DOHH2 (cell line): ENCODE results near the gene QRFP.

Experiments used
- H3F3A ChIP-seq: fragments of 200-600 bp; sonication (generic), shearing (Covaris generic); 2 replicates; pipeline ENCODE4 v1.6.0; 2016; ENCODE audit warnings: antibody characterized with exemption, mild to moderate bottlenecking; ENCODE audit not compliant: control insufficient read depth, insufficient read depth
- H3K27ac ChIP-seq: fragments of 200-600 bp; sonication (generic); 2 replicates; pipeline ENCODE4 v1.5.1; 2014; ENCODE audit warnings: low read depth, mild to moderate bottlenecking, low read length, moderate library complexity
- H3K27me3 ChIP-seq: fragments of 200-600 bp; sonication (generic); 2 replicates; pipeline ENCODE4 v1.6.1; 2014; ENCODE audit warnings: mild to moderate bottlenecking, low read length, mixed read lengths; ENCODE audit not compliant: control insufficient read depth
- H3K36me3 ChIP-seq: fragments of 200-600 bp; sonication (generic); 2 replicates; pipeline ENCODE4 v1.6.1; 2014; ENCODE audit warnings: mild to moderate bottlenecking, low read length, moderate library complexity, mixed read lengths; ENCODE audit not compliant: control insufficient read depth
- H3K4me1 ChIP-seq: fragments of 200-600 bp; sonication (generic); 2 replicates; pipeline ENCODE4 v1.6.1; 2014; ENCODE audit warnings: mild to moderate bottlenecking, low read length, mixed read lengths; ENCODE audit not compliant: control insufficient read depth
- H3K4me2 ChIP-seq: fragments of 200-600 bp; sonication (generic); 2 replicates; pipeline ENCODE4 v1.6.0; 2014; ENCODE audit warnings: mild to moderate bottlenecking, low read length, moderate library complexity
- H3K4me3 ChIP-seq: fragments of 200-600 bp; sonication (generic); 2 replicates; pipeline ENCODE4 v1.5.1; 2014; ENCODE audit warnings: mild to moderate bottlenecking, low read length, mixed read lengths
- H3K79me2 ChIP-seq: fragments of 200-600 bp; sonication (generic); 2 replicates; pipeline ENCODE4 v1.6.1; 2014; ENCODE audit warnings: mild to moderate bottlenecking, low read length, mixed read lengths; ENCODE audit not compliant: control insufficient read depth
- H3K9me2 ChIP-seq: fragments of 200-600 bp; sonication (generic); replicated peaks from 2 replicates; pipeline ENCODE4 v1.6.1; 2014; ENCODE audit warnings: mild to moderate bottlenecking, low read length, mixed read lengths; ENCODE audit not compliant: control insufficient read depth
- H3K9me3 ChIP-seq: fragments of 200-600 bp; sonication (generic); 2 replicates; pipeline ENCODE4 v1.6.1; 2014; ENCODE audit warnings: antibody characterized with exemption, low read length, mixed read lengths; ENCODE audit not compliant: control insufficient read depth, insufficient read depth
- H4K20me1 ChIP-seq: fragments of 200-600 bp; sonication (generic); 2 replicates; pipeline ENCODE4 v1.6.0; 2014; ENCODE audit warnings: low read depth, mild to moderate bottlenecking, antibody characterized with exemption, low read length, moderate library complexity; ENCODE audit not compliant: control insufficient read depth, insufficient read depth
- EZH2phosphoT487 ChIP-seq: fragments of 200-600 bp; sonication (generic); IDR thresholded peaks from 2 replicates; pipeline ENCODE4 v1.6.1; 2017; ENCODE audit warnings: borderline replicate concordance, mild to moderate bottlenecking, antibody characterized with exemption, low read length, moderate library complexity, mixed read lengths
- TF ChIP-seq, protein P1 (sequence below): fragments of 200-600 bp; sonication (generic); IDR thresholded peaks from one replicate; pipeline ENCODE4 v1.5.1; 2014; ENCODE audit warnings: antibody characterized with exemption, mild to moderate bottlenecking, low read depth, low read length; ENCODE audit not compliant: poor library complexity, severe bottlenecking

The QRFP gene

DNA sequence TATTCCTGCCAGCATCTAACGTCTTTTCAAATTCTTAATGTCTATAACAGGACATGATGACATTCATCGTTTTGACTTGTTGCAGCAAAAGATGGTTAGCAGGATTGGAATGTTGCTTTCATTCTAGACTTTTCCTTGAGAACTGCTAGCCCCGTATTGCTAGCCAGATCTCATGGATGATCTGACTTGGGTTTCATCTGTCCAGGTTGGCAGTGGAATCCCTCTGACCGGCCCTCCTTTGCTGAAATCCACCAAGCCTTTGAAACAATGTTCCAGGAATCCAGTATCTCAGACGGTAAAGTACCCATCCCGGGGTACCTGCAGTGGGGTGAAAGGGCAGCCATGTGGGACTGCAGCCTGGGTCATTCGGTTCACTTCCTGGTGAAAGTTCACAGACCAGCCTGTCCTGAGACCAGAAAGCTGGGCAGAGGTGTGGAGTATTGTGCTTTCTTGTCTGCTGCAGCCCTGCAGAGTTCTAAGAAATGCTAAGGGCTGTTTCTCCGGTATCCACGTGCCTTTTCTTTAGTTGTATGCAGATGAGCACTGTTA is 16.7 kb downstream of the QRFP start:
- TF ChIP-seq EZH2phosphoT487: no peak
- TF ChIP-seq, protein P1, sequence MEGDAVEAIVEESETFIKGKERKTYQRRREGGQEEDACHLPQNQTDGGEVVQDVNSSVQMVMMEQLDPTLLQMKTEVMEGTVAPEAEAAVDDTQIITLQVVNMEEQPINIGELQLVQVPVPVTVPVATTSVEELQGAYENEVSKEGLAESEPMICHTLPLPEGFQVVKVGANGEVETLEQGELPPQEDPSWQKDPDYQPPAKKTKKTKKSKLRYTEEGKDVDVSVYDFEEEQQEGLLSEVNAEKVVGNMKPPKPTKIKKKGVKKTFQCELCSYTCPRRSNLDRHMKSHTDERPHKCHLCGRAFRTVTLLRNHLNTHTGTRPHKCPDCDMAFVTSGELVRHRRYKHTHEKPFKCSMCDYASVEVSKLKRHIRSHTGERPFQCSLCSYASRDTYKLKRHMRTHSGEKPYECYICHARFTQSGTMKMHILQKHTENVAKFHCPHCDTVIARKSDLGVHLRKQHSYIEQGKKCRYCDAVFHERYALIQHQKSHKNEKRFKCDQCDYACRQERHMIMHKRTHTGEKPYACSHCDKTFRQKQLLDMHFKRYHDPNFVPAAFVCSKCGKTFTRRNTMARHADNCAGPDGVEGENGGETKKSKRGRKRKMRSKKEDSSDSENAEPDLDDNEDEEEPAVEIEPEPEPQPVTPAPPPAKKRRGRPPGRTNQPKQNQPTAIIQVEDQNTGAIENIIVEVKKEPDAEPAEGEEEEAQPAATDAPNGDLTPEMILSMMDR: no peak
- Histone ChIP-seq H3K4me1 (no peaks in the 10 kb centered on the region), H3K36me3 (peaks cover 41% of the 10 kb centered on the region), H3F3A (no peaks in the 10 kb centered on the region), H3K9me3 (no peaks in the 10 kb centered on the region), H3K27ac (no peak overlapping the region), H3K27me3 (no peaks in the 10 kb centered on the region), H4K20me1 (no peaks in the 10 kb centered on the region), H3K4me3 (no peak overlapping the region), H3K9me2 (no peaks in the 10 kb centered on the region), H3K79me2 (no peaks in the 10 kb centered on the region), H3K4me2 (no peak overlapping the region)

DNA sequence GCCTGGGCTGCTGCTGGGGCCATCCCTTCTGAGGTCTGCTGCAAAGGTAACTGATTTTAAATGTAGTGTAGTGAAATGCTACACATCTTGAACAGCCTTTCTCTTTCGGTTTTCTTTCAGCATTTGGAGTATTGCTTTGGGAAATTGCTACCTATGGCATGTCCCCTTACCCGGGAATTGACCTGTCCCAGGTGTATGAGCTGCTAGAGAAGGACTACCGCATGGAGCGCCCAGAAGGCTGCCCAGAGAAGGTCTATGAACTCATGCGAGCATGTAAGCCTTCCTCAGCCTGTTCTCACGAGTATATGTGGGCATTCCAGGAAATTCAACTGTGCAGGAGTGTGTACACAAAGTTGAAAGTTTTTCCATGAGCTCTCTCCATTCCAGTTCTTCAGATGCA is 18.3 kb downstream of the QRFP start:
- Histone ChIP-seq H3K36me3 (peaks cover 46% of the 10 kb centered on the region), H3K4me1 (no peaks in the 10 kb centered on the region), H3K27me3 (no peaks in the 10 kb centered on the region), H3F3A (no peaks in the 10 kb centered on the region), H3K79me2 (no peaks in the 10 kb centered on the region), H3K9me3 (no peaks in the 10 kb centered on the region), H3K4me3 (no peak overlapping the region), H3K4me2 (no peak overlapping the region), H3K27ac (no peak overlapping the region), H3K9me2 (no peaks in the 10 kb centered on the region), H4K20me1 (no peaks in the 10 kb centered on the region)
- TF ChIP-seq, protein P1: no peak
- no peak for TF ChIP-seq EZH2phosphoT487

DNA sequence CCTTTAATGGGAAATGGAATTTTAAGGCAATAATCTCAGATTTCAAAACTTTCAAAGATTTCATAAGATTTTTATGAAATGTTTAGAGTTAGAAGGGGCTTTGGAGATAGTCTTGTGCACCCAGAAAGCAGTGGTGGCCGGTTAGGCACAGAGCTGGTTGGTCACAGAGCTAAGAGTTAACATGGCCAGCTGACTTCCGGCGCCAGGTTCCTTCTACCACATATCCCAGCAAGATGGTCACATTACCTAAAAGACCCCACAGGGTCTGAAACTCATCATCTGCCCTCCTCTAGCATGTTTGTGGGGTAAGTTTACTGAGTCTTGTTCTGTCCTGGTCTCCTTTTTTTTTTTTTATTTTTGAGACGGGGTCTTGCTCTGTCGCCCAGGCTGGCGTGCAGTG is 19.3 kb downstream of the QRFP start:
- no peaks in the 10 kb centered on the region for H4K20me1 ChIP-seq
- peaks cover 56% of the 10 kb centered on the region for H3K36me3 ChIP-seq
- no peaks in the 10 kb centered on the region for H3K9me2 ChIP-seq

More for the DNA sequence above, 19.3 kb downstream of the QRFP start:
- Histone ChIP-seq H3K79me2 (no peaks in the 10 kb centered on the region), H3K9me3 (no peaks in the 10 kb centered on the region), H3F3A (no peaks in the 10 kb centered on the region), H3K27ac (no peak overlapping the region), H3K4me3 (no peak overlapping the region), H3K4me1 (no peaks in the 10 kb centered on the region), H3K27me3 (no peaks in the 10 kb centered on the region), H3K4me2 (no peak overlapping the region)
- no peak for TF ChIP-seq EZH2phosphoT487
- TF ChIP-seq, protein P1: no peak
